ENCODE measurements around the gene CLTCL1.

The CLTCL1 gene

GRCh38 chr22:19148417-19149046, 143.0 kb downstream of the CLTCL1 start:
- Histone ChIP-seq H3K27me3 (ENCODE audit: insufficient read depth, poor library complexity, severe bottlenecking) (peaks cover 34% of the 10 kb centered on the region), H3K4me3 (replicated peaks; ENCODE audit: insufficient read depth, low read length) (no peak overlapping the region), H3K27ac (replicated peaks) (no peak overlapping the region)
- no peak for DNase-seq (ENCODE audit: low read depth in 1 of 2, low spot score in 1 of 2)
- TF ChIP-seq GABPA (IDR thresholded peaks at IDR 0.05; ENCODE audit: low read depth), result no peak
- no peak for TF ChIP-seq CTCF (IDR thresholded peaks at IDR 0.05; ENCODE audit: insufficient read depth, low read length)
- no peak for TF ChIP-seq SPI1 (IDR thresholded peaks at IDR 0.05; ENCODE audit: borderline replicate concordance, low read depth)
- TF ChIP-seq POLR2AphosphoS5 (IDR thresholded peaks at IDR 0.05; ENCODE audit: low read depth), result no peak
- TF ChIP-seq REST (IDR thresholded peaks at IDR 0.05; ENCODE audit: insufficient replicate concordance, low read depth), result no peak

GRCh38 chr22:19147195-19147780, 144.2 kb downstream of the CLTCL1 start:
- no peak for TF ChIP-seq REST (IDR thresholded peaks at IDR 0.05; ENCODE audit: insufficient replicate concordance, low read depth)
- no peak for TF ChIP-seq SPI1 (IDR thresholded peaks at IDR 0.05; ENCODE audit: borderline replicate concordance, low read depth)
- TF ChIP-seq POLR2AphosphoS5 (IDR thresholded peaks at IDR 0.05; ENCODE audit: low read depth), result no peak
- TF ChIP-seq GABPA (IDR thresholded peaks at IDR 0.05; ENCODE audit: low read depth), result no peak
- TF ChIP-seq CTCF (IDR thresholded peaks at IDR 0.05; ENCODE audit: insufficient read depth, low read length), result no peak
- H3K27ac ChIP-seq (replicated peaks), result no peak overlapping the region
- no peak overlapping the region for H3K4me3 ChIP-seq (replicated peaks; ENCODE audit: insufficient read depth, low read length)
- no peak for DNase-seq (ENCODE audit: low read depth in 1 of 2, low spot score in 1 of 2)
- H3K27me3 ChIP-seq (ENCODE audit: insufficient read depth, poor library complexity, severe bottlenecking), result peaks cover 32% of the 10 kb centered on the region

- Histone ChIP-seq H3K4me3 (replicated peaks; ENCODE audit: insufficient read depth, low read length) (no peak overlapping the region), H3K27me3 (ENCODE audit: insufficient read depth, poor library complexity, severe bottlenecking) (peaks cover 27% of the 10 kb centered on the region), H3K27ac (replicated peaks) (no peak overlapping the region)
- no peak for TF ChIP-seq GABPA (IDR thresholded peaks at IDR 0.05; ENCODE audit: low read depth)
- TF ChIP-seq SPI1 (IDR thresholded peaks at IDR 0.05; ENCODE audit: borderline replicate concordance, low read depth), result no peak
- no peak for TF ChIP-seq CTCF (IDR thresholded peaks at IDR 0.05; ENCODE audit: insufficient read depth, low read length)
- no peak for TF ChIP-seq REST (IDR thresholded peaks at IDR 0.05; ENCODE audit: insufficient replicate concordance, low read depth)
- TF ChIP-seq POLR2AphosphoS5 (IDR thresholded peaks at IDR 0.05; ENCODE audit: low read depth), result no peak
- DNase-seq (ENCODE audit: low read depth in 1 of 2, low spot score in 1 of 2), result no peak
These were observed 145.1 kb downstream of the CLTCL1 start for GRCh38 chr22:19146215-19146968.
